K562 (cell line): ENCODE data around the gene CLSTN2. TPM values are rescaled to one million over a fixed set of nuclear protein-coding genes. Genes with fewer than 3 reads are reported as not detected.

Experiments used
- ATAC-seq: fragments of 200-7000 bp; cut with Tn5 transposase; 3 replicates; pipeline ENCODE4 v1.9.1; 2020; ENCODE audit warnings: moderate library complexity
- BruUV-seq: library from RNA; stranded (reverse); fragments of 400-500 nt; replicated peaks from 2 replicates; lab custom pipeline; 2021; lab: Mats Ljungman, UMichigan
- CTCF ChIA-PET: fragments of 300-600 bp; formaldehyde crosslinking; extraction: SDS; loops from one replicate; lab custom pipeline; 2021; ENCODE audit warnings: low intra/inter-chr PET ratio; lab: Yijun Ruan, JAX
- POLR2A ChIA-PET: fragments of 300-600, 350-650 bp; sonication (Branson Sonifier 250); formaldehyde crosslinking; extraction: SDS; loops from one replicate; lab custom pipeline; 2021; ENCODE audit warnings: antibody characterized with exemption, inconsistent platforms; lab: Yijun Ruan, JAX
- DNase-seq, 4 experiments: peaks; one replicate each; pipeline versions ENCODE4 v3.0.0 to v3.0.0-alpha.2; 2011 to 2018; ENCODE audit warnings: low spot score in 3 of 4, mixed read lengths in 3 of 4; ENCODE audit errors: extremely low read depth in 1 of 4
- FAIRE-seq: peaks from 2 replicates; lab custom pipeline; 2011; peaks lifted over from hg19 to GRCh38; lab: Jason Lieb, UNC
- H2AFZ ChIP-seq: 2 replicates; pipeline ENCODE4 v1.6.0; 2011; ENCODE audit warnings: low read depth, low read length, control low read depth, inconsistent platforms
- H3K27ac ChIP-seq: fragments of 200-600 bp; 3 replicates; pipeline ENCODE4 v1.8.0; 2011; ENCODE audit warnings: low read depth, mild to moderate bottlenecking, control low read depth, inconsistent platforms, low read length, moderate library complexity, mixed read lengths; ENCODE audit errors: extremely low read depth
- H3K27me3 ChIP-seq, 2 experiments: fragments of 300-600 bp in 1 of 2; 2 replicates in 1 of 2; 3 replicates in 1 of 2; pipeline versions ENCODE4 v1.6.0 to v1.8.0; 2011; ENCODE audit warnings: inconsistent platforms in 2 of 2, low read length in 2 of 2, mild to moderate bottlenecking in 1 of 2, mixed read lengths in 1 of 2, moderate library complexity in 1 of 2; ENCODE audit not compliant: control insufficient read depth in 2 of 2, insufficient read depth in 2 of 2
- H3K36me3 ChIP-seq: fragments of 300-600 bp; 3 replicates; pipeline ENCODE4 v1.8.0; 2011; ENCODE audit warnings: mild to moderate bottlenecking, low read length, inconsistent platforms; ENCODE audit not compliant: control insufficient read depth, insufficient read depth
- H3K4me1 ChIP-seq, 2 experiments: fragments of 200-600 bp in 1 of 2; replicated peaks in 1 of 2; 2 replicates in 1 of 2; 3 replicates in 1 of 2; pipeline versions ENCODE4 v1.5.1 to v1.8.0; 2011; ENCODE audit warnings: inconsistent platforms in 2 of 2, low read length in 2 of 2, mild to moderate bottlenecking in 1 of 2, mixed read lengths in 1 of 2, moderate library complexity in 1 of 2; ENCODE audit not compliant: control insufficient read depth in 2 of 2, insufficient read depth in 2 of 2
- H3K4me2 ChIP-seq: 2 replicates; pipeline ENCODE4 v1.6.1; 2011; ENCODE audit warnings: low read length, control low read depth, inconsistent platforms, mixed read lengths; ENCODE audit not compliant: insufficient read depth
- H3K4me3 ChIP-seq: fragments of 200-600 bp; sonication (generic), shearing (Covaris generic); 2 replicates; pipeline ENCODE4 v1.5.1; 2016; ENCODE audit warnings: control low read depth, inconsistent platforms
- H3K79me2 ChIP-seq: fragments of 200-600 bp; 3 replicates; pipeline ENCODE4 v1.8.0; 2011; ENCODE audit warnings: low read length, inconsistent platforms; ENCODE audit not compliant: control insufficient read depth, insufficient read depth
- H3K9ac ChIP-seq, 2 experiments: 2 replicates each; pipeline versions ENCODE4 v1.6.0 to v1.6.1; 2011; ENCODE audit warnings: low read depth in 2 of 2, low read length in 2 of 2, control low read depth in 1 of 2, inconsistent platforms in 1 of 2, mild to moderate bottlenecking in 1 of 2, mixed read lengths in 1 of 2; ENCODE audit not compliant: insufficient read depth in 1 of 2
- H3K9me1 ChIP-seq: one replicate; pipeline ENCODE4 v1.6.0; 2011; ENCODE audit warnings: inconsistent platforms, mild to moderate bottlenecking, low read length, moderate library complexity; ENCODE audit not compliant: control insufficient read depth, insufficient read depth
- H3K9me3 ChIP-seq: replicated peaks from 2 replicates; pipeline ENCODE4 v1.5.1; 2011; ENCODE audit warnings: low read depth, low read length, inconsistent platforms; ENCODE audit not compliant: control insufficient read depth, insufficient read depth
- H4K20me1 ChIP-seq: replicated peaks from 2 replicates; pipeline ENCODE4 v1.6.1; 2011; ENCODE audit warnings: low read length, inconsistent platforms, mixed read lengths; ENCODE audit not compliant: control insufficient read depth, insufficient read depth
- ELF4 ChIP-seq: fragments of 450-650 bp; formaldehyde crosslinking; IDR thresholded peaks from 2 replicates; pipeline ENCODE4 v1.4.0; 2022; ENCODE audit warnings: missing genetic modification characterization
- GATAD2B ChIP-seq: fragments of 450-650 bp; IDR thresholded peaks from 2 replicates; pipeline ENCODE4 v1.6.1; 2017; ENCODE audit warnings: mild to moderate bottlenecking, borderline replicate concordance
- HDAC3 ChIP-seq: fragments of 450-650 bp; IDR thresholded peaks from 2 replicates; pipeline ENCODE4 v1.6.1; 2018; ENCODE audit warnings: borderline replicate concordance, mild to moderate bottlenecking, moderate library complexity; ENCODE audit not compliant: partially characterized antibody
- PHB ChIP-seq: fragments of 250-450 bp; sonication (Bioruptor Pico); IDR thresholded peaks from 2 replicates; pipeline ENCODE4 v1.5.0; 2021
- PHF21A ChIP-seq: fragments of 450-650 bp; IDR thresholded peaks from 2 replicates; pipeline ENCODE4 v1.6.1; 2017; ENCODE audit warnings: low read depth, borderline replicate concordance
- TSC22D4 ChIP-seq: fragments of 450-650 bp; IDR thresholded peaks from 2 replicates; pipeline ENCODE4 v1.6.1; 2016; ENCODE audit warnings: missing genetic modification characterization, missing biosample characterization, control low read depth
- ZFP36 ChIP-seq: fragments of 150-350 bp; IDR thresholded peaks from 2 replicates; pipeline ENCODE4 v1.6.1; 2018; ENCODE audit warnings: low read length, low read depth; ENCODE audit not compliant: partially characterized antibody
- ZKSCAN1 ChIP-seq: fragments of 150-350 bp; IDR thresholded peaks from 2 replicates; pipeline ENCODE4 v1.6.1; 2016; ENCODE audit warnings: low read depth, low read length
- ZNF217 ChIP-seq: sonication (generic); formaldehyde crosslinking; IDR thresholded peaks from 2 replicates; pipeline ENCODE4 v1.8.0; 2022; ENCODE audit warnings: mild to moderate bottlenecking, missing genetic modification reagents
- ZNF274 ChIP-seq: IDR thresholded peaks from 2 replicates; pipeline ENCODE4 v1.6.1; 2011; ENCODE audit warnings: low read depth, mild to moderate bottlenecking, low read length, moderate library complexity, borderline replicate concordance
- ZNF347 ChIP-seq: fragments of 450-650 bp; formaldehyde crosslinking; IDR thresholded peaks from 2 replicates; pipeline ENCODE4 v1.4.0; 2020; ENCODE audit warnings: low read depth, mild to moderate bottlenecking, moderate library complexity
- WGBS: fragments of 100-300 bp; shearing (Covaris generic); methylation state at CpG from one replicate; pipeline ENCODE4 v1.1.6; 2016; ENCODE audit warnings: low coverage, mixed read lengths; ENCODE audit not compliant: insufficient coverage; ENCODE audit errors: missing lambda C conversion rate; 5-methylcytosine and 5-hydroxymethylcytosine counted together
- in situ Hi-C: fragments of 300-500 bp; cut with MboI; formaldehyde crosslinking; loops from 4 replicates; pipeline ENCODE4 v1.15.0; 2018; ENCODE audit warnings: inconsistent platforms, mixed read lengths
- intact Hi-C: fragments of 100-400 bp; cut with micrococcal nuclease; formaldehyde crosslinking; loops from 2 replicates; pipeline ENCODE4 v1.14.2; 2022
- polyA plus RNA-seq, 8 experiments: library from polyadenylated mRNA; depleted of rRNA in 4 of 8; stranded (reverse) in 5 of 8; unstranded in 3 of 8; fragments of >200 nt; fragmentation: Nextera tagmentation in 2 of 8; fragmentation: Illumina TruSeq in 1 of 8; extraction: Ambion mirVana in 2 of 8; extraction: Trizol in 1 of 8; gene quantifications; 2 replicates each; pipeline versions ENCODE4 v1.2.1 to v1.2.3, GENCODE V29; 2011 to 2014; ENCODE audit warnings: inconsistent platforms in 1 of 8, missing spikeins in 1 of 8
- total RNA-seq, 7 experiments: library from RNA; depleted of rRNA in 6 of 7; stranded (reverse); fragments of >200 nt in 6 of 7; fragmentation: Illumina TruSeq in 2 of 7; extraction: Trizol in 2 of 7; gene quantifications; 2 replicates each; pipeline versions ENCODE4 v1.2.1 to v1.2.3, GENCODE V29; 2011 to 2021; ENCODE audit warnings: low replicate concordance in 1 of 7
- TF ChIP-seq, protein P1 (sequence below): fragments of 250-450 bp; sonication (Bioruptor Pico); IDR thresholded peaks from 2 replicates; pipeline ENCODE4 v1.4.0; 2020; ENCODE audit warnings: borderline replicate concordance
- TF ChIP-seq, protein P2 (sequence below), 3 experiments: IDR thresholded peaks in 2 of 3; conservative IDR thresholded peaks in 1 of 3; 2 replicates each; pipeline ENCODE4 v1.5.1; 2011 to 2012; ENCODE audit warnings: low read length in 3 of 3, mild to moderate bottlenecking in 3 of 3, control low read depth in 2 of 3, improper control_type of control experiment in 1 of 3, inconsistent platforms in 1 of 3, low read depth in 1 of 3, mixed read lengths in 1 of 3, moderate library complexity in 1 of 3; ENCODE audit not compliant: insufficient read depth in 2 of 3
- TF ChIP-seq, protein P3 (sequence below), 3 experiments: fragments of 200-800 bp in 1 of 3; sonication (Bioruptor generic) in 1 of 3; sonication (generic) in 1 of 3; formaldehyde crosslinking in 1 of 3; IDR thresholded peaks; 2 replicates each; pipeline versions ENCODE4 v1.6.1 to v1.8.0; 2016 to 2022; ENCODE audit warnings: mild to moderate bottlenecking in 2 of 3, missing compliant biosample characterization in 2 of 3, missing genetic modification characterization in 2 of 3, missing genetic modification reagents in 1 of 3

Gene CLSTN2
- total and polyA plus RNA-seq, 9 of the 15 experiments (the other 6 are each of a cell fraction or from before 2014, with no cell fraction given) = 0.02 to 0.04 (median 0.04) TPM; not detected in 6

DNA sequence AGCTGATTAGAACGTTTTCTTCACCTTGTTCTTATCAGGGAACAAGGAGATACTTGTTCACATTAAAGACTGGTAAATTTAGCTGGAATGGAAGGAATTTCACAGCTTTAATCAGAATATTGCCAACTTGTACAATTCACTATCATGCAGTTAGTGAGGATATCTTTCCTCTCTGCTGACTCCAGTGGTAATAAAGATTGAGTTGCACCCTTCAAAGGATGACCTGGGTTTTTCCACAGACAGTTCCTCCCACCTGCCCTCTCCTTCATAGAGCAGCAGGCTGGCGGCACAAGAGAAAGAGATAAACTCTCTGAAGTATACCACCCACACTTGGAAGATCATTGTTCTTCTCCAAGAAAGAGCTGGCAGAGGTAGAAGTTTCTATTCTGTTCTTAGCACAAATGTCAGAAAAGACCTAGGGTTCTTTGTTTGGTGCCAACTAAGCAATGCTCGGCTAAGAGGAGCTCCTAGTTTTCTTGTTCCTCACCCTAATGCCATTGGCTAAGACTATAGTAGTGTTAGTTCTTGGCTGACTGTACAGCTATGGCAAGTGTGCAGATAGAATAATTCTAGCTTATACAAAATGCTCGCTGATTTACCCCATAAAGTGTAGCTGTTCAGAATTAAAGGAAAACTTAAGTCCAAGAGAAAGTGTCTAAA lies 169.1 kb downstream of the CLSTN2 start:
- intact Hi-C loops = no loop called here
- Histone ChIP-seq H3K9me3 (no peaks in the 10 kb centered on the region), H3K9ac (no peak overlapping the region), H3K79me2 (no peaks in the 10 kb centered on the region), H3K4me1 (no peaks in the 10 kb centered on the region), H2AFZ (no peak overlapping the region), H3K27me3 (no peaks in the 10 kb centered on the region), H3K4me3 (no peak overlapping the region), H3K36me3 (no peaks in the 10 kb centered on the region), H3K4me2 (no peak overlapping the region), H3K27ac (no peak overlapping the region), H3K9me1 (no peaks in the 10 kb centered on the region), H4K20me1 (no peaks in the 10 kb centered on the region)
- in situ Hi-C loops = no loop called here
- TF ChIP-seq PHF21A (no peak), GATAD2B (no peak), ZKSCAN1 (no peak), ZNF347 (CRISPR knock-in tag) (no peak), ZFP36 (no peak), ZNF274 (no peak), TSC22D4 (tag) (no peak), ZNF217 (no peak), HDAC3 (no peak), ELF4 (no peak), PHB (no peak)
- TF ChIP-seq, protein P1, sequence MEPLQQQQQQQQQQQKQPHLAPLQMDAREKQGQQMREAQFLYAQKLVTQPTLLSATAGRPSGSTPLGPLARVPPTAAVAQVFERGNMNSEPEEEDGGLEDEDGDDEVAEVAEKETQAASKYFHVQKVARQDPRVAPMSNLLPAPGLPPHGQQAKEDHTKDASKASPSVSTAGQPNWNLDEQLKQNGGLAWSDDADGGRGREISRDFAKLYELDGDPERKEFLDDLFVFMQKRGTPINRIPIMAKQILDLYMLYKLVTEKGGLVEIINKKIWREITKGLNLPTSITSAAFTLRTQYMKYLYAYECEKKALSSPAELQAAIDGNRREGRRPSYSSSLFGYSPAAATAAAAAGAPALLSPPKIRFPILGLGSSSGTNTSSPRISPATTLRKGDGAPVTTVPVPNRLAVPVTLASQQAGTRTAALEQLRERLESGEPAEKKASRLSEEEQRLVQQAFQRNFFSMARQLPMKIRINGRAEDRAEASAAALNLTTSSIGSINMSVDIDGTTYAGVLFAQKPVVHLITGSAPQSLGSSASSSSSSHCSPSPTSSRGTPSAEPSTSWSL (CRISPR knock-in tag) = no peak
- TF ChIP-seq, protein P2, sequence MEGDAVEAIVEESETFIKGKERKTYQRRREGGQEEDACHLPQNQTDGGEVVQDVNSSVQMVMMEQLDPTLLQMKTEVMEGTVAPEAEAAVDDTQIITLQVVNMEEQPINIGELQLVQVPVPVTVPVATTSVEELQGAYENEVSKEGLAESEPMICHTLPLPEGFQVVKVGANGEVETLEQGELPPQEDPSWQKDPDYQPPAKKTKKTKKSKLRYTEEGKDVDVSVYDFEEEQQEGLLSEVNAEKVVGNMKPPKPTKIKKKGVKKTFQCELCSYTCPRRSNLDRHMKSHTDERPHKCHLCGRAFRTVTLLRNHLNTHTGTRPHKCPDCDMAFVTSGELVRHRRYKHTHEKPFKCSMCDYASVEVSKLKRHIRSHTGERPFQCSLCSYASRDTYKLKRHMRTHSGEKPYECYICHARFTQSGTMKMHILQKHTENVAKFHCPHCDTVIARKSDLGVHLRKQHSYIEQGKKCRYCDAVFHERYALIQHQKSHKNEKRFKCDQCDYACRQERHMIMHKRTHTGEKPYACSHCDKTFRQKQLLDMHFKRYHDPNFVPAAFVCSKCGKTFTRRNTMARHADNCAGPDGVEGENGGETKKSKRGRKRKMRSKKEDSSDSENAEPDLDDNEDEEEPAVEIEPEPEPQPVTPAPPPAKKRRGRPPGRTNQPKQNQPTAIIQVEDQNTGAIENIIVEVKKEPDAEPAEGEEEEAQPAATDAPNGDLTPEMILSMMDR (IDR thresholded peaks at IDR 0.05 in 2 of 3, conservative IDR thresholded peaks at IDR 0.05 in 1 of 3; ENCODE audit: insufficient read depth in 2 of 3, low read depth in 1 of 3, low read length in 3 of 3) = no peak
- TF ChIP-seq, protein P3, sequence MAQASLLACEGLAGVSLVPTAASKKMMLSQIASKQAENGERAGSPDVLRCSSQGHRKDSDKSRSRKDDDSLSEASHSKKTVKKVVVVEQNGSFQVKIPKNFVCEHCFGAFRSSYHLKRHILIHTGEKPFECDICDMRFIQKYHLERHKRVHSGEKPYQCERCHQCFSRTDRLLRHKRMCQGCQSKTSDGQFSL (CRISPR knock-in tag; IDR thresholded peaks at IDR 0.05) = no peak
- TF ChIP-seq, protein P3 (tag; IDR thresholded peaks at IDR 0.05) = no peak
- POLR2A ChIA-PET = interaction anchor here (0.5 kb wide), 1 partner anchor 204 kb away, joined by 3 read pairs; no protein-coding TSS in a partner anchor
- FAIRE-seq (no peak), ATAC-seq (no peak), DNase-seq (no peak)
- CTCF ChIA-PET = no interaction called here
- BruUV-seq = no TSS peak
- 0% methylated on average over 4 of the region's 4 CpGs for WGBS
